Activated CD8-positive, alpha-beta memory T cell treated with anti-CD3 and anti-CD28 coated beads for 48 hours (primary cell): Measurements from ENCODE around the gene FADS2.
A peak's percentile ranks its signal among the peaks of the same experiment; 100 is the strongest.

ENCODE experiments used
- DNase-seq, 3 experiments: peaks; one replicate each; pipeline ENCODE4 v3.0.0-alpha.2; 2020; ENCODE audit warnings: low read depth in 2 of 3, low spot score in 2 of 3

FADS2 gene

GRCh38 chr11:61885784-61886580 is 57.9 kb downstream of the FADS2 start:
- no peak for DNase-seq

- no peak for DNase-seq
Observed at GRCh38 chr11:61886643-61887042, 58.5 kb downstream of the FADS2 start.

- no peak for DNase-seq
Observed at GRCh38 chr11:61887839-61888494, 59.9 kb downstream of the FADS2 start.

GRCh38 chr11:61888590-61888989 is 60.5 kb downstream of the FADS2 start:
- DNase-seq: no peak

GRCh38 chr11:61889831-61890230 is 61.7 kb downstream of the FADS2 start:
- no peak for DNase-seq

- DNase-seq: no peak
Observed at GRCh38 chr11:61890529-61891330, 62.6 kb downstream of the FADS2 start.

DNA sequence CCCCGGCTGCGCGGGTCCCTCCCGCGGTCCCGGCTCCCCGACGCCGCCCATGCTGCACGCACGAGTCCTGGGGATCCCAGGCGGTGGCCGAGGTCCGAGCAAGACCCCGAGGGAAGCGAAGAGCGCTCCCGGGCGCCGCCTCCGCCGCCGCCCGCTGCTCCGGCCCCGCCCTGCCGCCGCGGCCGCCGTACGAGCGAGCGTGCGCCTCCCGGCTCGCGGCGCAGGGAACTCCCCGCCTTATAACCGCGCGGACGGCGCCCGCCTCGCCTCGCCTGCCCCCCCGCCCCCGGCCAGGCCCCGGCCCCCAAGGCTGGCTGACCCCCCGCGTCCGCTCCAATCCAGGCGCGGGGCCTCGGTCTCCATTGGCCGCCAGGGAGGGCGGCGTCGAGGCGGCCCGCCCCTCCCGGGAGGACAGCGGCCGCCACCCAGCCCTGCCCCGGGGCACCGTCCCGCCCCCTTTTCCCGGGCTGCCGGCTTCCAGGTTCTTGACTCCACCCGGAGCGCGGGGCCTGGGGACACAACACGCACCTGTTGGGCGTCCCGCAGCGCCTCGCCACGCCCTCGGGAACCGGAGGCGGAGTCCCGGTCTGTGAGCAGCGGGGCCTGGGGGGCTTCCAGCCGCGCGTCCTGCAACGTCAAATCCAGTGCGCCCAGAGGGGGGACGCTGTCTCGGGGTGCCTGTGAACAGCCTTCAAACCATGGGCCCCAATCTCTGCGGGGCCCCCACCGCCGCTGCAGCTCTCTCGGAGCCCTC is 63.4 kb downstream of the FADS2 start, which contains the start of gene FADS3:
Gene FADS3 (minus strand): TSS at position 215 of the 754 bp plus-strand sequence. CDS start 164 bp downstream, at position 51.
- peak in 2 of 3 experiments; percentile 13 to 32 for DNase-seq

- DNase-seq: no peak
Observed at GRCh38 chr11:61892085-61892370, 63.9 kb downstream of the FADS2 start.

- DNase-seq: no peak
Observed at GRCh38 chr11:61893981-61894380, 65.9 kb downstream of the FADS2 start.

DNA sequence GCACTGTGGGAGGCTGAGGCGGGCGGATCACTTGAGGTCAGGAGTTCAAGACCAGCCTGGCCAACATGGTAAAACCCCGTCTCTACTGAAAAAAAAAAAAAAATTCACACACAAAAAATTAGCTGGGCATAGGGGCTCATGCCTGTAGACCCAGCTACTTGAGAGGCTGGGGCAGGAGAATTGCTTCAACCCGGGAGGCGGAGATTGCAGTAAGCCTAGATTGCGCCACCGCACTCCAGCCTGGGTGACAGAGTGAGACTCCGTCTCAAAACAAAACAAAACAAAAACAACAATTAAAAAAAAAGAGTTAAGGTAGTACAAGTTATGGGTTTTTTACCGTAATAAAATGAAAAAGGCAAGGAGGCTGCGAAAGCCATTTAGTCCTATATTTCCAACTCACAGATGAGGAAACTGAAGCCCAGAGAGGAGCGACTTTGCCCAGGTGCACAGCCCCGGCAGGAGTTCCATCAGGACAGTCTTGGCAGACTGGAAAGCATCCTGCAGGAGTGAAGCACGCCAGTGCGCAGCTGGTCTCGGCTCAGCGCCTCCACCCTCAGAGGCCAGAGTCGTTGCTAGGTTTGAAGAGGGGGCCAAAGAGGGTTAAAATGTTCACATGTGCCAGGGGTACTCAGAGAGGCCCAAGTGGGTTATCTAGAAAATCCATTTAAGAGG is 67.1 kb downstream of the FADS2 start:
- no peak for DNase-seq

- no peak for DNase-seq
Observed at GRCh38 chr11:61895718-61896059, 67.6 kb downstream of the FADS2 start.

DNA sequence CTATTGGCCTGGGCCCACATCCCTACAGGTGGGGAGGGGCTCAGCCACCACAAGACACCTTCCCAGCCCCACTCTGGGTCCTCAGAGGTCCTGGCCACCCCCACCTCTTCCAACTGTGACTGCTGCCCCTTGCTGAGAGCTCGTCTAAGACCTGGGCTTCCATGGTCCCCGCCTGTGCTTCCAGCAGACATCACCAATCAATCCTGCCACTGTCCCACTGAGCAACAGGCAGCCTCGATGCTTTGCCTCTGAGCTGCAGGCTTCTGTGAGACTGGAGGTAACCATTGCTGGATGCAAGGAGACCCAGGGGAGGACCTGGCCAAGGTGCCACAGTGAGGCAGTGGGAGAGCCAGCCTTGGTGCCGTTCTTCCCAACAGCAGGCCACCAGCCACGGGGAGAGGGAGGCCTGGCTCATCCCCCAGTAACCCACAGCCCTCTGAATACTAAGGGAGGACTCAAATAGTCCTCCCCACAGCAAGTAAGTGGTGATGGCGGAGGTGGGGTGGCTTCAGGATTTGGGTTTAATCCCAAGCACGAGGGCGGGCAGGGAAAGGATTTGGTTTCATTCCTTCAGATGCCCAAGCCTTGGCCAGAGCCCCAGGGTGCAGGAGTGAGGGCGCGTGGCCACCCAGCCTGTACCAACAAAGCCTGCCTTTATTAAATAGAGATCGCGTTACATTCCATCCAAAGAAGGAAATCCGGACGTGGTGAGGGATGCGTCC is 68.7 kb downstream of the FADS2 start:
- no peak for DNase-seq

GRCh38 chr11:61897387-61898246 is 69.5 kb downstream of the FADS2 start:
- peak; percentile 38 to 76 (median 68) for DNase-seq

- DNase-seq: no peak
Observed at GRCh38 chr11:61898247-61898582, 70.1 kb downstream of the FADS2 start.

DNA sequence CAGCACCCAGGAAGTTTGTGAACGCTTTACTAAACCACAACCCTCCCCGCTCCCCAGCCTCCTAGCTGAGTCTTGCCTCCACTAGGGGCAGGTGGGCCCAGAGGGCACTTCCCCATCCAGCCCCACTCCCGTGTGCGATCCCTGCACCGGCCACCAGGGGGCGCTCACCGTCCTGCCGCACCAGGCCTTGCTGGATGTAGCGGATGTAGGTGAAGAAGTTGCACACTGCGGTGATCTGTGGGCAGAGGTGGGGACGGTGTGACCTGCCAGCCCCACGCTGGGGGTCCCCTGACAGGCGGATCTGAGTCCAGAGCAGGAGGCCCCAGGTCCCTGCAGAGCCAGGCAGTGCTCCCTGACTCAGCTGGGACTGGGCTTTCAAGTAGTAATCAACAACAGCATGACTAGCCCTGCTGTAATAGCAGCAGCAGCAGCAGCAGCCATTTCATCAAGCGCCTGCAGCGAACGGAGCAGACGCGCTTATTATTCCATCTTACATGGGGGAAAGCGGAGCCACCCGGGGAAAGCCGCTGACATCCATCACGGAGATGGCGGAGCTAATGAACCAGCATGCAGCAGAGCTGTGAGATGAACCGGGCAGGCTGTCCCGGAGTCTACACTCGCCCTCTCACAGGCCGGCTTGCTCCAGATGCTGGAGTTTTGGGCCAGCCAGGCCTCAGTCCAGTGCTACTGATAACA is 71.2 kb downstream of the FADS2 start:
- DNase-seq: peak; percentile 79 to 99 (median 96)

GRCh38 chr11:61900251-61900650 is 72.2 kb downstream of the FADS2 start:
- no peak for DNase-seq

- DNase-seq: no peak
Observed at GRCh38 chr11:61901397-61901796, 73.3 kb downstream of the FADS2 start.

DNA sequence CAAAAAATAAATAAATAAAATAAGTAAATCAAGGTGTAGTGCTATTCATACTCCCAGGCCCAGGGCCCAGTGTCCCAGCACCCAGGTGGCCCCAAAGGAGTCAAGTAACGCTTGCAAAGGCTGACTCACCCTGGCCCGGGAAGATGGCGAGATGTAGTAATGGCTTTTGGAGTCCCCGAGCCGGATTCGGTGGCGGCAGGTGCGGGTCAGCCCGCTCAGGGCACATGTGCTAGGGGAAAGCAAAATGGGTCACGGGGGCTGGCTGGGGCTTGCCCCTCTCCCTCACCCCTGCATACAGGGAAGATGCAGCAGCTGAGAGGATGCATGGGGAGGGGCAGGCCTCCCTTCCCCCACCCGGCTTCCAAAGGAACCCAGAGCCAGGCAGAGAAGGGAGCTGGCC is 74.2 kb downstream of the FADS2 start:
- DNase-seq: no peak

DNA sequence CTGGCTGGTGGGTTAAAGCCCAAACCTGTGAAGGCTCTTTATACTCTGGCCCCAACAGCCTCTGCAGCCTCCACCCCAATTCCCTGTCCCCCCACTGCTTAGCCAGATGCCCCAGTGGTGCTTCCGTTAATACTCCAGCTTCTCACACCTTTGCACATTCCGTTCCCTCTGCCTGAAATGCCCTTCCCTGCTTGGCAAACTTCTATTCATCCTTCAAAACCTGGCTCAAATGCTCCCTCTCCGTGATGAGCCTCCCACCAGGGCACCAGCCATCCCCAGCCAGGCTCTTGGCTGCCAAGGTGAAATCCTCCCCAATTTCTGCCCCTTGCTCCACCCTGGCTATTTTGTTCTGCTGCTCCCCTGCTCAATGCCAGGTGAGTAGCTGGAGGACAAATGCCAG is 75.7 kb downstream of the FADS2 start:
- no peak for DNase-seq
